Activated CD8-positive, alpha-beta memory T cell treated with anti-CD3 and anti-CD28 coated beads for 48 hours (primary cell): ENCODE measurements around the gene B3GALT6.
"Not testable (repeated sequence)": the region's sequence is repeated elsewhere in the genome, so short reads cannot be mapped to it uniquely, and the experiment has no call there.

ENCODE experiments used
- DNase-seq, 3 experiments: peaks; one replicate each; pipeline ENCODE4 v3.0.0-alpha.2; 2020; ENCODE audit warnings: low read depth in 2 of 3, low spot score in 2 of 3

Gene B3GALT6

DNA sequence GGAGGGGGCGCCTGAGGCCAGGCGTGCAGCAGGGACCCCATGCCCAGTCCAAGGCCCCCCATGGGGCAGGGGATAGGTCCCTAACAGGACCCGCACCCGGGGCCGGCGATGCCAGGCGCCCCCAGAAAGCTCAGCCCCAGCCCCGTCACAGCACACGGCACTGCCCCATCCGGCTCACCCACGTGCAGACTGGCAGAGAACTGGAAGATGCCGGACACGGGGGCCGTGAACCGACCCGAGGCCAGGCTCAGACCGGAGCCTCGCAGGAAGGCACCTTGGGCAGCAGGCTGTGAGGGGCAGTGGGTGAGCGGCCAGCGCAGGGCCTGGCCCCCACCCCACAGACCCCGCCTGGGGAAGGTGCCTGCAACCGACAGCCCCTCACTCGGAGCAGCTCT is 11.2 kb downstream of the B3GALT6 start:
- no peak for DNase-seq

- DNase-seq = no peak
Observed at GRCh38 chr1:1243807-1244191, 11.8 kb downstream of the B3GALT6 start.

- no peak for DNase-seq
Observed at GRCh38 chr1:1244192-1244811, 12.3 kb downstream of the B3GALT6 start.

- no peak for DNase-seq
Observed at GRCh38 chr1:1245178-1245816, 13.3 kb downstream of the B3GALT6 start.

DNA sequence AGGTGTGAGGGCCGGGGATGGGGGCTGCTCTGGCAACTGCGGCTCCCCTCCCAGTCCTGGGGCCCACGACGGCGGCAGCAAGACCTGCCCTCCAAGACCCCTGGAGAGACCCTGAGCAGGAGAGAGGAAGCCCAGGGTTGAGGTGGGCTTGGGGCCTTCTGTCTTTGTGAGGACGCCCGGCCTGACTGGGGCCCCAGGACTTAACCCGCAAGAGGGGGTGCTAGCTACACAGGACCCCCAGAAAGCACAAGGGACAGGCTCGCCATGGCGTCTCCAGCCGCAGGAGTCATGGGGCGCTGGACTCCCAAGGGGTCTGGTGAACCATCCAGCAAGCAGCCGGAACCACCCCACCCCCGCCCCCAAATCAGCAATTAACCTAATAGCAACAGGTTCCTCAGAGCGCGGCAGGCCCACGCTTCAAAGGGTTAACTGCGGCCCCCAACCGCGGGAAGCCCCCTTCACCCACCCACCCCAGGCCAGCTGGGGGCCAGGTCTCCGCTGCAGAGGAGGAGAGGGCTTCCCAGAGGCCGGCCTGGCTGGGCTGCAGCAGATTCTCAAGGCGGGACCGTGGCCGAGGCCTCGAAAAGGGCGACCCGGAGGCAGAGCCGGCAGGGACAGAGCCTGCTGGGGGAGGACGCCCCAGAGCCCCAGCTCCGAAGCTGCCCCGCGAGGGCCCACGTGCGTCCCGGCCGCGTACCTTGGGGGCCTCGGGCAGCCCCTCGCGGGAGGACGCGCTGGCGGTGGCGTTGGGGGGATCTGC is 14.0 kb downstream of the B3GALT6 start:
- no peak for DNase-seq

- DNase-seq = no peak
Observed at GRCh38 chr1:1246577-1247340, 14.7 kb downstream of the B3GALT6 start, which contains the start of gene C1QTNF12. C1QTNF12 (minus strand) TSS chr1:1246722; CDS start chr1:1246690, 32 bp downstream.

DNA sequence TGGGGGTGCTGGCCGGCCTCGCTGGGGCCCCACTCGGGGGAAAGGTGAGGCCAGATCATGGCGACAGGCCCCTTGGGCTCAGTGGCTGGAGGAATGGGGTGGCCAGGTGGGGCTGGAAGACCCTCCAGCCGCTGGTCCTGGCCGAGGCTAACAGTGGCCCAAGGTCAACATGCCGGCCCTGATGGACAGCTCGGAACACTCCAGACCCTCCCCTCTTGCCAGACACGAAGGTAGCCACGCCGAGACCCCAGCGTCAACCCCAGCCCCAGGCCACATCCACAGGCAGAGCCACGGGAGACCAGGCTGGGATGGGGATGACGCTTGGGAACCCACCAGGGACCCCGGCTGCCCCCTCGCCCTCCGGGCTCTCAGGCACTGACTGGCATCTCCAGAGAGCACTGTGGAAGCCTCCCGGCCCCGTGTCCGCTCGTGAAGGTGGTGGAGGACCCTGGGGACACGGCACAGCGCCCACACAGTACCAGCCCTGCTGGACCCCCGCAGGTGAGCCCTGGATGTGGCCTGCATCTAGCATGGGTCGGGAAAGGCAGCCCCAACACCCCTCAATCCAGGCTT is 15.4 kb downstream of the B3GALT6 start:
- DNase-seq = no peak

- DNase-seq = not testable (repeated sequence)
Observed at GRCh38 chr1:1248009-1248913, 16.2 kb downstream of the B3GALT6 start.

- DNase-seq = peak in 1 of 3 experiments; percentile 52
Observed at GRCh38 chr1:1250786-1251284, 18.8 kb downstream of the B3GALT6 start.

GRCh38 chr1:1253314-1253713 is 21.3 kb downstream of the B3GALT6 start:
- DNase-seq = no peak

DNA sequence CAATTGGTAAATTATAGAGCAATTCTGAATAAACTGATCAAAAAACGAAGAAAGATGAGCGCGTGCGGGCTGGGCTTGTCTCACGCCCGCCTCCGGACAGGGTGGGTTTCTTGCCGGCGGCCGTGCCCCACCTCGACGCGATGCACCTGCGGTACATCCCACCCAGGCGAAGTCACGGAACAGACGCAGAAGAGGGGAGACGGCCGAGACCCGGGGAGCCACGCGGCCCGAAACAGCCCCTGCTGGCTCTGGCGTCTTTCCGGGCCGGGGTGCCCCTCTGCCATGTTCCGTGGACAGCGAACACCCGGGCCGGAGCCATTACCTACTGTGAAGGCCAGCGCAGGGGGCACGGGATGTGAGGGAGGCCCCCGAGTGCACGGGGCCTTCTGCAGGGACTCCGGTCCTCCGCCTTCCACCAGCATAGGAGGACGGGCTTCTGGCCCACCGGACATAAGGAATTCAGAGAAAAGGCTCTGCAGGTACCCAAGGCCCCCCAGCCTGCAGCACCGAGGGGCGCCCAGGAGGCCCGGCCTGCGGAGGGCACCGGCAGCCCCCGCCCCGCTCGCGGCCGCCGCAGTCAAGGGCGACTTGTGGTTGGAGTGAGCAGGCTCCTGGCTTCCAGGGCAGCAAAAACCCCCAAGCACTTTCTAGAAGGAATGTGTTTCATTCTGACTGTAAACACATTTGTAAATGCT is 22.1 kb downstream of the B3GALT6 start:
- DNase-seq = no peak

DNA sequence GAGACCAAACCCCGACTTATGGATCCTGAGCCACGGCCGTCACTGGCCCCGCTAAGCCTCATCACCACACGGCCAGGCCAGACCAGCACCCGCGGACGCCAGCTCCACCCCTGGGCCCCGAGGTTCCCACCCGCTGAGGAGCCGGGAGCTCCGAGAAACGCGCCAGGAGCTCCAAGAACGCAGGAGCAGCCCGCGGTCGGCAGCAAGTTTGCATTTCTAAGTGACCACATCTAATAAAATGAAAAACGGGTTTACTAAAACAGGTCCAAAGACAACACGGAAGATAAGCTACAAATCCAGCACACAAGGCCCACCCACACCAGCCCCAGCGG is 22.6 kb downstream of the B3GALT6 start:
- no peak for DNase-seq

DNA sequence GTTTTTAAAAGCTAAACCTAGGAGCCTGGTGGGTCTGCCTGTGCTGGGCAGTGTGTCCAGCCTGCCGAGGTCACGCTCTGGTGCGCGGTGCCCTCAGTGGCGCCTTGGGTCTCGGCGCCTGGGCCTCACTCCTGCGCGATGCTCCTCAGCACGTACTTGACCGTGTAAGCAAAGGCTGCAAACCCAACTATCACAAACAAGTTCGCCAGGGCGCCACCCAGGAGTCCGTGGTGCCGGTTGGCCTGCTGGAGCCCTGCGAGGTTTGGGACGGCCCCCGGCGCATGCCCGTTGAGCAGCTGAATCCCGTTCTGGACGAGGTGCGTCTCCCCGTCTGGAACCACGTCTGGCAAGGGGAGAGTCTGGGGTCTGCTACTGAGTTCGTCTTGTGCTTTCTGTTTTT is 23.0 kb downstream of the B3GALT6 start:
- DNase-seq = no peak

GRCh38 chr1:1255611-1256010 is 23.6 kb downstream of the B3GALT6 start:
- no peak for DNase-seq

DNA sequence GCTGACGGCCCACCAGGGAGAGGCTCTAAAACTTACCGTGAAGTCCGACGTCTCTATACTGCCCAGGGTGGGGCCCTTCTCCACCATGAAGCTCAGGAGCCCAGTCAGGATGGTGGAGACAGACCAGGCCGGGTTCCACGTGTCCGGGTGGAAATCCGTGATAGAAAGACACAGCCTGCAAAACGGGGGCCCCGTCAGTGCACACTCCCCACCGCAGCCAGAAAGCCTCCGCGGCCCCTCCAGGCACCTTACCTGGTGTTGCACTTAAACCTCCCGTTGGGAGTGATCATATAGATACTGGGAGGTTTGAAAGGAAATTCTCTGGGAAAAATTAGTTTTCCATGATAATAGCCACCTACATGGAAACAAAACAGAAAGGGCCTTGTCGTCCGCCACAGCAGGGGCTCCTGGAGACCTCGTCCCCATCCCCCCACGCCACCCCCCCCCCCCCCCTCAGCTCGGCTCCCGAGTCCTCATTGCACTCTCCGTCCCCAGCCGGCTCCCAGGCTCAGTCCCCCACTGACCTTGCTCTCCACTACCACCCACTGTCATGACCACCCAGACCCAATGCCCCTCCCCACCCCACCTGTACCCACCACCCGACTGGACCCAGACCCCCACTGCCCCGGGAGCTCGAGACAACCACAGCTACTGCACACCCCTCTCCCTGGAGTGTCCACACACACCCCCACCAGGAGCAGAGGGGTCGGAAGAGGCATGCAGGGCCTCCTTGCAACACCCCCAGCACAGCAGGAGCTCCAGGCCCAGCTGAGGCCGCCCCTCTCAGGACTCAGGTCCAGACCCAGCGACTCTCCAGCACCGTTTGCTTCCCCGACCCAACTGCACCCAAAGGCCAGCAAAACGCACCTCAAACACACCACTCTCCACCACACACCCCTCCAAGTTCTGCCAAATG is 25.2 kb downstream of the B3GALT6 start:
- no peak for DNase-seq

DNA sequence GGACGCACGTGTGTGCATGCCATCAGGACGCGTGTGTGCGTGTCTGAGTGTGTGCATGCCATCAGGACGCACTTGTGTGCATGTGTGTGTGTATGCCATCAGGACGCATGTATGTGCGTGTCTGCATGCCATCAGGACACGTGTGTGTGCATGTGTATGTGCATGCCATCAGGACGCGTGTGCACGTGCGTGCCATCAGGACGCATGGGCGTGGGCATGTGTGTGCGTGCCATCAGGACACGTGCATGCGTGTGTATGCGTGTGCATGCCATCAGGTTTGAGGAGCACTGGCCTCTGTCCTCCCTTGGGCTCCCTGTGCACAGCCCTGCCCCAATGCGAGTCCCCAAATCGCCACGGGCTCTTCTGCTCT is 27.1 kb downstream of the B3GALT6 start:
- DNase-seq = no peak

- DNase-seq = no peak
Observed at GRCh38 chr1:1259540-1259939, 27.5 kb downstream of the B3GALT6 start.

- no peak for DNase-seq
Observed at GRCh38 chr1:1259951-1260600, 28.0 kb downstream of the B3GALT6 start.
